ENCODE data around the gene TTC31.

GRCh38 chr2:74532222-74532621 is 49.3 kb downstream of the TTC31 start:
- TF ChIP-seq EZH2phosphoT487 (IDR thresholded peaks at IDR 0.05; ENCODE audit: insufficient read depth, low read depth) (no peak), EZH2 (IDR thresholded peaks at IDR 0.05; ENCODE audit: insufficient read depth, poor library complexity, severe bottlenecking) (no peak)

Data from GM23248 (cell line).